BLaER1 treated with 17β-estradiol and CSF1 and Interleukin-3, amounts not matched to agents 10 nM and 100 nM (cell line): ENCODE measurements around the gene RABGAP1L.

Source experiments
- H3K27ac ChIP-seq, 11 experiments: shearing (Covaris generic); formaldehyde crosslinking; 2 replicates each; pipeline ENCODE4 v1.8.1; 2022
- H3K27me3 ChIP-seq, 11 experiments: shearing (Covaris generic); formaldehyde crosslinking; 2 replicates each; pipeline ENCODE4 v1.8.1; 2022
- H3K36me3 ChIP-seq, 11 experiments: shearing (Covaris generic); formaldehyde crosslinking; 2 replicates each; pipeline ENCODE4 v1.8.1; 2022
- H3K4me1 ChIP-seq, 10 experiments: shearing (Covaris generic); formaldehyde crosslinking; 2 replicates each; pipeline ENCODE4 v1.8.1; 2022
- H3K4me2 ChIP-seq, 11 experiments: shearing (Covaris generic); formaldehyde crosslinking; 2 replicates each; pipeline ENCODE4 v1.8.1; 2022
- H3K4me3 ChIP-seq, 10 experiments: shearing (Covaris generic); formaldehyde crosslinking; 2 replicates each; pipeline ENCODE4 v1.8.1; 2022
- H3K9ac ChIP-seq, 11 experiments: shearing (Covaris generic); formaldehyde crosslinking; 2 replicates each; pipeline ENCODE4 v1.8.1; 2022
- H3K9me3 ChIP-seq, 11 experiments: shearing (Covaris generic); formaldehyde crosslinking; replicated peaks in 1 of 11; 2 replicates each; pipeline ENCODE4 v1.8.1; 2022
- H4K20me1 ChIP-seq, 11 experiments: shearing (Covaris generic); formaldehyde crosslinking; 2 replicates each; pipeline ENCODE4 v1.8.1; 2022
- Cebpa-rat ChIP-seq, 11 experiments: shearing (Covaris generic); IDR thresholded peaks; 2 replicates each; pipeline ENCODE4 v1.8.1; 2022

Gene RABGAP1L

DNA sequence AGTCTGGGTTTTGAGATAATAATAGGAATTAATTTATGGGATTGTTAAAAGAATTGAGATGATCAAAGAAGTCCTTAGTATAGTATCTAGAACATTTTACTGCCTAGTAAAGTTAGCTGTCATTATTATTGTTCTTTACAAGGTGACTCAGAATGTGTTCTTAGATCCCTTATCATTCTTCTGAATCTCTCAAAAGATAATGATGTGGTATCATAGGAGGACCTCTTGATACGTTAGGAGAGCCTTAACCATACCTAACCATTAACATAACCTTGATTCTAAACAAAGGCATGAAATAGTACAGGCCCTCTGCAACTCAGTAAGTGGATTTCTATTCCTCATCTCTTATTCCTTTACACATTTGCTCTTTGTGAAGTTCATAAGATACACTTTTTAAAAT is 593.8 kb downstream of the RABGAP1L start:
- no peak for TF ChIP-seq Cebpa-rat (IDR thresholded peaks at IDR 0.05)
- H3K9me3 ChIP-seq: peaks cover 0 to under 1% (median 0%) of the 10 kb centered on the region in 11 experiments; a peak in 2 of 22 replicates
- no peaks in the 10 kb centered on the region for H3K27me3 ChIP-seq
- H4K20me1 ChIP-seq: no peaks in the 10 kb centered on the region
- no peaks in the 10 kb centered on the region for H3K4me1 ChIP-seq
- H3K9ac ChIP-seq: no peak overlapping the region
- no peak overlapping the region for H3K4me3 ChIP-seq
- H3K36me3 ChIP-seq: no peaks in the 10 kb centered on the region
- H3K4me2 ChIP-seq: no peak overlapping the region
- H3K27ac ChIP-seq: no peak overlapping the region

GRCh38 chr1:174761335-174761734 is 602.0 kb downstream of the RABGAP1L start:
- Histone ChIP-seq H3K9me3 (peaks cover 0 to 6% (median 0%) of the 10 kb centered on the region in 11 experiments; a peak in 5 of 22 replicates), H3K9ac (no peak overlapping the region), H4K20me1 (no peaks in the 10 kb centered on the region), H3K27me3 (no peaks in the 10 kb centered on the region), H3K4me3 (no peak overlapping the region), H3K4me2 (no peak overlapping the region), H3K4me1 (0 out of 20 replicates have a peak, but pooled peaks cover 0 to under 1% (median 0%) of the 10 kb centered on the region in 10 experiments), H3K36me3 (0 out of 22 replicates have a peak, but pooled peaks cover 0 to 4% (median 0%) of the 10 kb centered on the region in 11 experiments), H3K27ac (no peak overlapping the region)
- TF ChIP-seq Cebpa-rat (IDR thresholded peaks at IDR 0.05): no peak

GRCh38 chr1:174761901-174762585 is 602.7 kb downstream of the RABGAP1L start:
- H3K9me3 ChIP-seq: peaks cover 0 to 6% (median 0%) of the 10 kb centered on the region in 11 experiments; a peak in 5 of 22 replicates
- no peak for TF ChIP-seq Cebpa-rat (IDR thresholded peaks at IDR 0.05)
- H3K27me3 ChIP-seq: no peaks in the 10 kb centered on the region
- H4K20me1 ChIP-seq: no peaks in the 10 kb centered on the region
- H3K4me3 ChIP-seq: no peak overlapping the region
- no peak overlapping the region for H3K9ac ChIP-seq
- no peak overlapping the region for H3K4me2 ChIP-seq
- 0 out of 22 replicates have a peak, but pooled peaks cover 0 to 4% (median 0%) of the 10 kb centered on the region in 11 experiments for H3K36me3 ChIP-seq
- peaks cover 0 to 7% (median 4%) of the 10 kb centered on the region in 10 experiments; a peak in 9 of 20 replicates for H3K4me1 ChIP-seq
- no peak overlapping the region for H3K27ac ChIP-seq

GRCh38 chr1:174764191-174764590 is 604.9 kb downstream of the RABGAP1L start:
- H3K9ac ChIP-seq: no peak overlapping the region
- no peak overlapping the region for H3K27ac ChIP-seq
- peaks cover 0 to 15% (median 0%) of the 10 kb centered on the region in 11 experiments; a peak in 6 of 22 replicates for H3K9me3 ChIP-seq
- H3K27me3 ChIP-seq: no peaks in the 10 kb centered on the region
- H3K4me2 ChIP-seq: no peak overlapping the region
- no peak overlapping the region for H3K4me3 ChIP-seq
- H3K4me1 ChIP-seq: peaks cover 0 to 28% (median 23%) of the 10 kb centered on the region in 10 experiments; a peak in 15 of 20 replicates
- TF ChIP-seq Cebpa-rat (IDR thresholded peaks at IDR 0.05): no peak
- H3K36me3 ChIP-seq: 0 out of 22 replicates have a peak, but pooled peaks cover 0 to 4% (median 0%) of the 10 kb centered on the region in 11 experiments
- H4K20me1 ChIP-seq: no peaks in the 10 kb centered on the region

DNA sequence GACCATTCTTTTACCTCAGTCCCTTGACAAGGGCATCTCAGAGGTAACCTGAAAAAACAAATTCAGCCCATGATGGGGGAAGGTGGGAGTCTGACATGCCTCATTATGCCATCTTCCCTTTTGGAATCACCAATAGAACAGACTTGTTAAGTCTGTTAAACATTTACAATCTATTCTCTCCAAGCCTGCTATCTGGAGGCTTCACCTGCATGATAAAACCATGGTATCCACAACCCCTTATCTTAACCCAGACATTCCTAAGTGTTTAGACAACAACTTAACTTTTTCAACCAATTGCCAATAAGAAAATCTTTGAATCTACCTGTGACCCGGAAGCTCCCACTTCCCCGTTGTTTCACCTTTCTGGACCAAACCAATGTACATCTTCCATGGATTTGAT is 607.4 kb downstream of the RABGAP1L start:
- Histone ChIP-seq H3K36me3 (no peaks in the 10 kb centered on the region), H3K27ac (no peak overlapping the region), H3K27me3 (no peaks in the 10 kb centered on the region), H3K4me1 (peaks cover 0 to 48% (median 36%) of the 10 kb centered on the region in 10 experiments; a peak in 15 of 20 replicates), H3K4me3 (no peak overlapping the region), H3K9me3 (peaks cover 0 to 10% (median 0%) of the 10 kb centered on the region in 11 experiments; a peak in 5 of 22 replicates), H4K20me1 (no peaks in the 10 kb centered on the region), H3K9ac (no peak overlapping the region), H3K4me2 (peak overlapping the region in 6 of 11 experiments; percentile 3 to 61 (median 24); a peak in 5 of 22 replicates)
- no peak for TF ChIP-seq Cebpa-rat (IDR thresholded peaks at IDR 0.05)

DNA sequence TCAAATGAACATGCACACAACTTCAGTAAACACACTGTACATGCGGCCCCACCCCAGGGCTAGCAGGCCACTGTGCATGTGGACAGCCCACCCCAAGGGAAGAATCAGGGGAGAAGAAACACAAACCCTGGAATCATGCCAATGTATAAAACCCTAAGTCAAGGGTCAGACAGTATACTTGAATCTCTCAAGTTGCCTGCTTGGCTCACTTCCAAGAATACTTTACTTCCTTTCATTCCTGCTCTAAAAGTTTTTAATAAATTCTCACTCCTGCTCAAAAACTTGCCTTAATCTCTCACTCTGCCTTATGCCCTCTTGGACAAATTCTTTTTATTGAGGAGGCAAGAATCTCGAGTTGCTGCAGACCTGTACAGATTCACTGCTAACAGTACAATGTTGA is 609.2 kb downstream of the RABGAP1L start:
- Histone ChIP-seq H3K36me3 (no peaks in the 10 kb centered on the region), H3K4me2 (peak overlapping the region in 8 of 11 experiments; percentile 14 to 61 (median 51); a peak in 14 of 22 replicates), H3K27ac (peak overlapping the region in 4 of 11 experiments; percentile 11 to 51 (median 32); a peak in 4 of 22 replicates), H4K20me1 (no peaks in the 10 kb centered on the region), H3K27me3 (no peaks in the 10 kb centered on the region), H3K4me3 (no peak overlapping the region), H3K4me1 (peaks cover 0 to 48% (median 36%) of the 10 kb centered on the region in 10 experiments; a peak in 15 of 20 replicates), H3K9me3 (peaks cover 0 to 10% (median 0%) of the 10 kb centered on the region in 11 experiments; a peak in 5 of 22 replicates), H3K9ac (peak overlapping the region in 1 of 11 experiments; percentile 29; a peak in 1 of 22 replicates)
- TF ChIP-seq Cebpa-rat (IDR thresholded peaks at IDR 0.05): no peak

DNA sequence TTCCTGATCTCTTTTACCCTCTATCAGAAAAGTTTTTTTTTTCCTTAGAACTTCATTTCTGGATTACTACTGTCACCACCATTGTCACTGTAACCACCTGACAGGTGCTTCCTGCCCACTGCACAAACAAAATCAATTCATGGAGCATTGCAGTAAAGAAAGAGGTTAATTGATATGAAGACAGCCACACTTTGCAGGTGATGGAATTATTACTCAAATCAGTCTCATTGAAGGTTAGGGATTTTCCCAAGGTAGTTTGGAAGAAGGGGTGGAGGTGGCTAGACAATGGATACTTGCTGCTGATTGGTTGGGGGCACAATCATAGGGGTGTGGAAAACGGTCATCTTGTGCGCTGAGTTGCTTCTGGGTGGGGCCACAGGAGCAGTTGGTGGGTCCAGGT is 609.6 kb downstream of the RABGAP1L start:
- Histone ChIP-seq H3K4me1 (peaks cover 0 to 48% (median 36%) of the 10 kb centered on the region in 10 experiments; a peak in 15 of 20 replicates), H3K27me3 (no peaks in the 10 kb centered on the region), H3K27ac (peak overlapping the region in 4 of 11 experiments; percentile 18 to 51 (median 37); a peak in 5 of 22 replicates), H3K4me2 (peak overlapping the region in 7 of 11 experiments; percentile 30 to 61 (median 53); a peak in 14 of 22 replicates), H3K9ac (peak overlapping the region in 1 of 11 experiments; percentile 29; a peak in 1 of 22 replicates), H4K20me1 (no peaks in the 10 kb centered on the region), H3K4me3 (no peak overlapping the region), H3K9me3 (peaks cover 0 to 10% (median 0%) of the 10 kb centered on the region in 11 experiments; a peak in 5 of 22 replicates), H3K36me3 (no peaks in the 10 kb centered on the region)
- no peak for TF ChIP-seq Cebpa-rat (IDR thresholded peaks at IDR 0.05)

- Histone ChIP-seq H3K36me3 (no peaks in the 10 kb centered on the region), H3K9me3 (peaks cover 0 to 10% (median 0%) of the 10 kb centered on the region in 11 experiments; a peak in 5 of 22 replicates), H3K4me2 (peak overlapping the region in 4 of 11 experiments; percentile 24 to 61 (median 26); a peak in 5 of 22 replicates), H3K27ac (peak overlapping the region in 3 of 11 experiments; percentile 12 to 35 (median 33); a peak in 4 of 22 replicates), H3K9ac (peak overlapping the region in 2 of 11 experiments; percentile 14 to 19; a peak in 2 of 22 replicates), H3K27me3 (no peaks in the 10 kb centered on the region), H3K4me3 (no peak overlapping the region), H3K4me1 (peaks cover 0 to 56% (median 42%) of the 10 kb centered on the region in 10 experiments; a peak in 16 of 20 replicates), H4K20me1 (no peaks in the 10 kb centered on the region)
- no peak for TF ChIP-seq Cebpa-rat (IDR thresholded peaks at IDR 0.05)
These were observed 610.7 kb downstream of the RABGAP1L start for GRCh38 chr1:174769961-174770549.
